Lung (tissue), 12 donors: ENCODE measurements around the gene TEX22. TPM values are rescaled to one million over a fixed set of nuclear protein-coding genes. Genes with fewer than 3 reads are reported as not detected.

Source experiments
- ATAC-seq: fragments of 200-7000 bp; cut with Tn5 transposase; one replicate; pipeline ENCODE4 v1.9.1; 2020; ENCODE audit warnings: moderate number of reproducible peaks; ENCODE audit not compliant: insufficient read depth, low FRiP score
- DNase-seq, 3 donors: peaks; one replicate each; pipeline ENCODE4 v3.0.0-alpha.2; 2013 to 2017
- H3K27ac ChIP-seq, 2 donors: one replicate each; pipeline ENCODE4 v1.5.1; 2013; ENCODE audit warnings: mild to moderate bottlenecking in 2 of 2, moderate library complexity in 2 of 2, control low read depth in 1 of 2, inconsistent platforms in 1 of 2, low read depth in 1 of 2, low read length in 1 of 2
- H3K27me3 ChIP-seq, 3 donors: one replicate each; pipeline ENCODE4 v1.5.1; 2013; ENCODE audit warnings: low read length in 2 of 3; ENCODE audit not compliant: control insufficient read depth in 3 of 3, insufficient read depth in 3 of 3
- H3K36me3 ChIP-seq, 4 donors: one replicate each; pipeline ENCODE4 v1.5.1; 2013; ENCODE audit warnings: low read length in 4 of 4, mild to moderate bottlenecking in 1 of 4, moderate library complexity in 1 of 4; ENCODE audit not compliant: control insufficient read depth in 4 of 4, insufficient read depth in 4 of 4
- H3K4me1 ChIP-seq, 5 donors: one replicate each; pipeline ENCODE4 v1.5.1; 2013; ENCODE audit warnings: low read length in 5 of 5, mild to moderate bottlenecking in 2 of 5, moderate library complexity in 1 of 5; ENCODE audit not compliant: control insufficient read depth in 5 of 5, insufficient read depth in 5 of 5
- H3K4me3 ChIP-seq: one replicate; pipeline ENCODE4 v1.5.1; 2013; ENCODE audit warnings: mild to moderate bottlenecking, control low read depth, moderate library complexity
- H3K9ac ChIP-seq, 2 donors: one replicate each; pipeline ENCODE4 v1.5.1; 2013; ENCODE audit warnings: low read length in 2 of 2, control low read depth in 1 of 2; ENCODE audit not compliant: insufficient read depth in 1 of 2
- H3K9me3 ChIP-seq, 4 donors: one replicate each; pipeline ENCODE4 v1.5.1; 2013; ENCODE audit warnings: low read length in 3 of 4, mild to moderate bottlenecking in 1 of 4, moderate library complexity in 1 of 4; ENCODE audit not compliant: control insufficient read depth in 4 of 4, insufficient read depth in 3 of 4
- WGBS, 2 donors: extraction: QIAGEN DNeasy Blood & Tissue Kit; methylation state at CpG; one replicate each; pipeline ENCODE4 v1.1.7; 2013; 5-methylcytosine and 5-hydroxymethylcytosine counted together
- polyA plus RNA-seq, 2 donors: library from polyadenylated mRNA; stranded (reverse); fragments of 200-250 nt; gene quantifications; one replicate each; pipeline ENCODE4 v1.2.1, GENCODE V29; 2013
- total RNA-seq, 2 donors: library from RNA; depleted of rRNA in 1 of 2; stranded (reverse); fragments of >200 nt in 1 of 2; gene quantifications; one replicate each; pipeline ENCODE4 v1.2.1, GENCODE V29; 2014 to 2021
- TF ChIP-seq, protein P1 (sequence below): IDR thresholded peaks from 2 replicates; pipeline ENCODE4 v1.5.1; 2012; ENCODE audit warnings: mild to moderate bottlenecking; ENCODE audit errors: control extremely low read depth, extremely low read depth
- donor health status: control.
- donor health status: control.
- donor health status: Bipolar disorder and iron deficiency.
- donor health status: healthy.
- donor health status: DM: yes; HTN: yes; CAD: no.

TEX22 gene
- total and polyA plus RNA-seq, 4 donors: 0.17 to 2.1 (median 0.29) TPM

- DNase-seq (no peak), ATAC-seq (no peak)
- 95 to 96% methylated on average over 29 of the region's 29 CpGs for WGBS, 2 donors
- H3K36me3 ChIP-seq: peaks cover 0 to 28% (median 9%) of the 10 kb centered on the region in 4 donors
- TF ChIP-seq, protein P1, sequence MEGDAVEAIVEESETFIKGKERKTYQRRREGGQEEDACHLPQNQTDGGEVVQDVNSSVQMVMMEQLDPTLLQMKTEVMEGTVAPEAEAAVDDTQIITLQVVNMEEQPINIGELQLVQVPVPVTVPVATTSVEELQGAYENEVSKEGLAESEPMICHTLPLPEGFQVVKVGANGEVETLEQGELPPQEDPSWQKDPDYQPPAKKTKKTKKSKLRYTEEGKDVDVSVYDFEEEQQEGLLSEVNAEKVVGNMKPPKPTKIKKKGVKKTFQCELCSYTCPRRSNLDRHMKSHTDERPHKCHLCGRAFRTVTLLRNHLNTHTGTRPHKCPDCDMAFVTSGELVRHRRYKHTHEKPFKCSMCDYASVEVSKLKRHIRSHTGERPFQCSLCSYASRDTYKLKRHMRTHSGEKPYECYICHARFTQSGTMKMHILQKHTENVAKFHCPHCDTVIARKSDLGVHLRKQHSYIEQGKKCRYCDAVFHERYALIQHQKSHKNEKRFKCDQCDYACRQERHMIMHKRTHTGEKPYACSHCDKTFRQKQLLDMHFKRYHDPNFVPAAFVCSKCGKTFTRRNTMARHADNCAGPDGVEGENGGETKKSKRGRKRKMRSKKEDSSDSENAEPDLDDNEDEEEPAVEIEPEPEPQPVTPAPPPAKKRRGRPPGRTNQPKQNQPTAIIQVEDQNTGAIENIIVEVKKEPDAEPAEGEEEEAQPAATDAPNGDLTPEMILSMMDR: no peak
- H3K4me3 ChIP-seq: no peak overlapping the region
- H3K4me1 ChIP-seq: peaks cover 0 to 6% (median 0%) of the 10 kb centered on the region in 5 donors
- no peaks in the 10 kb centered on the region for H3K27me3 ChIP-seq
- no peak overlapping the region for H3K9ac ChIP-seq
- H3K9me3 ChIP-seq: no peaks in the 10 kb centered on the region
- no peak overlapping the region for H3K27ac ChIP-seq
These were observed 29.3 kb upstream of the TEX22 start for GRCh38 chr14:105368910-105369652.

- 94 to 95% methylated on average over 26 to 28 of the region's 28 CpGs for WGBS, 2 donors
- no peaks in the 10 kb centered on the region for H3K27me3 ChIP-seq
- H3K27ac ChIP-seq: no peak overlapping the region
- H3K9me3 ChIP-seq: no peaks in the 10 kb centered on the region
- H3K4me3 ChIP-seq: no peak overlapping the region
- DNase-seq: no peak
- peaks cover 0 to 28% (median 9%) of the 10 kb centered on the region in 4 donors for H3K36me3 ChIP-seq
- H3K4me1 ChIP-seq: peaks cover 0 to 5% (median 0%) of the 10 kb centered on the region in 5 donors
- no peak for ATAC-seq
- no peak overlapping the region for H3K9ac ChIP-seq
- TF ChIP-seq, protein P1: no peak
These were observed 28.7 kb upstream of the TEX22 start for GRCh38 chr14:105369653-105370040.

DNA sequence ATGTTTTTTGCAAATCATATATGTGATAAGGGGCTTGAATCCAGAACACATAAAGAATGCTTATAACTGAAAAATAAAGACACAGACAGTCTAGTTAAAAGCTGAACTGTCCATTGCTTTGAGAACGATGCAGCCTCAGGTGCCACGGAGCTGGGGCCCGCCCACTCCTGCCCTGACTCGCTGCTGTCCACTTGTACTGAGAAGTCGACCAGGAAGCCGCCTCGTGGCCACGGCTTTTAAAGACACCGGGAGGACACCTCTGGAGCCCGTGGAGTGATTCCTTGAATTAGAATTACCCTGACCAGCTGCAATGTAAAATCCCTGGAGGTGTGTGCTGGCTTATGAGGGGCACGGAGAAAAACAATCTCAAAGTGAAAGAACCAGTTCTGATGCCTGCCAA is 23.9 kb upstream of the TEX22 start:
- TF ChIP-seq, protein P1: no peak
- H3K9me3 ChIP-seq: no peaks in the 10 kb centered on the region
- no peaks in the 10 kb centered on the region for H3K27me3 ChIP-seq
- ATAC-seq (no peak), DNase-seq (no peak)
- H3K27ac ChIP-seq: no peak overlapping the region
- H3K4me3 ChIP-seq: no peak overlapping the region
- WGBS, 2 donors: 72 to 85% methylated on average over 11 of the region's 11 CpGs
- H3K9ac ChIP-seq: no peak overlapping the region
- H3K36me3 ChIP-seq: peaks cover 0 to 5% (median 4%) of the 10 kb centered on the region in 4 donors
- no peaks in the 10 kb centered on the region for H3K4me1 ChIP-seq

DNA sequence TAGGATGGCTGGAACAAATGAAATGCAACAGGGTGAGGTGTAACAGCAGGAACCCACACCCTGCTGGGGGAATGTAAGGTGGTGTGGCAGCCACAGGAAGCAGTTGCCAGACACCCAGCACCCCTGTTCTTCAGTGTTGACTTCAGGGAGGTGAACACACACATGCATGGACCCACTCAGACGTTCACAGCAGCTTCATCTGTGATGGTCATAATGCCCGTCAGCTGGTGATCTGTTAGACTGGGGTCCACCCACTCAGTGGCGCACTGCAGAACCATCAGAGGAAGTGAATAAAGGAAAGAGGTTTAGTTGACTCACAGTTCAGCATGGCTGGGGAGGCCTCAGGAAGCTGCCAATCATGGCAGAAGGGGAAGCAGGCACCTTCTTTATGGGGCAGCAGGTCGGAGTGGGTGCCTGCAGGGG is 22.7 kb upstream of the TEX22 start:
- H3K27me3 ChIP-seq: no peaks in the 10 kb centered on the region
- WGBS, 2 donors: 32 to 54% methylated on average over 4 of the region's 4 CpGs
- H3K27ac ChIP-seq: no peak overlapping the region
- H3K36me3 ChIP-seq: peaks cover 0 to 7% (median 5%) of the 10 kb centered on the region in 4 donors
- H3K9ac ChIP-seq: no peak overlapping the region
- H3K9me3 ChIP-seq: no peaks in the 10 kb centered on the region
- TF ChIP-seq, protein P1: no peak
- ATAC-seq (no peak), DNase-seq (no peak)
- H3K4me1 ChIP-seq: no peaks in the 10 kb centered on the region
- H3K4me3 ChIP-seq: no peak overlapping the region
